Ramos (cell line): ENCODE data around the gene BTN2A1.
"Not testable (repeated sequence)": the region's sequence is repeated elsewhere in the genome, so short reads cannot be mapped to it uniquely, and the experiment has no call there.

Experiments
- in situ Hi-C: fragments of 300-500 bp; cut with MboI; formaldehyde crosslinking; loops from one replicate; pipeline ENCODE4 v1.14.3; 2022; ENCODE audit warnings: low sequenced_read_pairs; ENCODE audit not compliant: unreplicated experiment

Gene BTN2A1

GRCh38 chr6:26457806-26458688 lies at the start of gene BTN2A1:
TSS of gene BTN2A1 (plus strand) at chr6:26457955. CDS start at chr6:26458637, 682 bp downstream.
- in situ Hi-C loops = no loop called here

- in situ Hi-C loops = no loop called here
Measured at GRCh38 chr6:26408828-26409730, 48.7 kb upstream of the BTN2A1 start.

DNA sequence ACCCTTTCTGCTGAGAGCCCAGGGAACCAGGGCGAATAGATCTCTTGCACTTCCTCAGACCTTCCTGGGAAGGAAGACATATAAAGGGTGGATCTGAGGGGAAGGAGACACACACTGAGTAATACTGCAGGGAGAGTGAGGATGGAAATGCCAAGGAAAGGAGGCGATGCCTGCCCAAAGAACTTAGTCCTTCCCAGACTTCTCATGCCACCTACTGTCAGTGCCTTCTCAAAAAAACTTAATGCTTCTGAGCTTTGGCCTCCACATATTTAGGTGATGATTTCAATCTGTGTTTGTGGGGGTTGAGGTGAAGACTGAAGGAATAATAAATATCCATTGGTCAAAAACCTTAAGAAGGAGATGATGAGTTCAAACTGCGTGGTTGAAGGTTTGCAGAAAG lies 46.0 kb upstream of the BTN2A1 start:
- in situ Hi-C loops = no loop called here

- in situ Hi-C loops = no loop called here
Measured at GRCh38 chr6:26412228-26412627, 45.5 kb upstream of the BTN2A1 start.

DNA sequence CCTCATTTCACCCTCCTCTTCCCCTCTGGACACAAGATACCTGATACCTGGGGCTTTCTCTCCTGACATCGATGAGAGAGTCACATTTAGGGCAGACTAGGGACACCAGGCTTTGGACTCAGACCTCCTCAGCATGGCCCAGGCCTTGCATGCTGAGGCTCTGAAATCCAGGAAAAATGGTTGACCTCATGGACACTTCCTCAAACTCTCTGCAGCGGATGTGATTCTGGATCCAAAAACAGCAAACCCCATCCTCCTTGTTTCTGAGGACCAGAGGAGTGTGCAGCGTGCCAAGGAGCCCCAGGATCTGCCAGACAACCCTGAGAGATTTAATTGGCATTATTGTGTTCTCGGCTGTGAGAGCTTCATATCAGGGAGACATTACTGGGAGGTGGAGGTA lies 44.8 kb upstream of the BTN2A1 start:
- in situ Hi-C loops = no loop called here

GRCh38 chr6:26414281-26414680 lies 43.5 kb upstream of the BTN2A1 start:
- in situ Hi-C loops = no loop called here

DNA sequence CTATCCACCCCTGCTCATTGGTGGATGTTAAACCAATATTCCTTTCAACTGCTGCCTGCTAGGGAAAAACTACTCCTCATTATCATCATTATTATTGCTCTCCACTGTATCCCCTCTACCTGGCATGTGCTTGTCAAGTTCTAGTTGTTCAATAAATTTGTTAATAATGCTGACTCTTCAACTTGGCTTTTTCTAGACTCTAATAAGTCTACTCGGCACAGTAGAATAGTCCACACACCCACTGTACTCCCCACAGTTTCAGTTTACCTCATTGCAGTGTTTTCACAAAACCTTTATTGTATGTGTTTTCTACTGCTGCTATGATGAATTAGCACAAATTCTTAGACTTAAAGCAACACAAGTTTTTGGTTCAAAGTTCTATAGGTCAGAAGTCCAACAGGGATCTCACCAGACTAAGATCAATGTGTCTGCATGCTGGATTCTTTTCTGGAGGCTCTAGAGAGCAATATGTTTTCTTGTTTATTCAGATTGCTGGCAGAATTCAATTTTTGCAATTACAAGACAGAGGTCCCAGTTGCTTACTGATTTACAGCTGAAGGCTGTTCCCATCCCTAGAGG lies 42.6 kb upstream of the BTN2A1 start:
- in situ Hi-C loops = no loop called here

GRCh38 chr6:26415791-26416190 lies 42.0 kb upstream of the BTN2A1 start:
- in situ Hi-C loops = no loop called here

DNA sequence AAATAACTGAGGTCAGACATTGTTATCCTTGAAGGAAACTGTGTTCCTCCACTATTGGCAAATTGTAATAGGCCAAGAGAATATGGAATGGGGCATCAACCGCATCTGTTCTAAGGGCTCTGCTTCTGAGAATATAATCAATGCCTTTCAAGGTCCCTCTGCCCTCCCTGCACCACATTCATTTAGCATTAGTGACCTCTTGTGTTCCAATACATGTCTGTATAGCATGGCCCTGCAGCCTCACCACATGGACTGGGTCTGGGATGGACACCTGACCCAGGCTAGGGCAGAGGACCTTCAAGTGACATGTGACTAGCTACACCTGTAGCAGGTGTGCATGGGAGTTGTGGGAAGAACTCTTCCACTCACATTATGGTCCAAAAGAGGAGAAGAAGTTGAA lies 41.5 kb upstream of the BTN2A1 start:
- in situ Hi-C loops = no loop called here

DNA sequence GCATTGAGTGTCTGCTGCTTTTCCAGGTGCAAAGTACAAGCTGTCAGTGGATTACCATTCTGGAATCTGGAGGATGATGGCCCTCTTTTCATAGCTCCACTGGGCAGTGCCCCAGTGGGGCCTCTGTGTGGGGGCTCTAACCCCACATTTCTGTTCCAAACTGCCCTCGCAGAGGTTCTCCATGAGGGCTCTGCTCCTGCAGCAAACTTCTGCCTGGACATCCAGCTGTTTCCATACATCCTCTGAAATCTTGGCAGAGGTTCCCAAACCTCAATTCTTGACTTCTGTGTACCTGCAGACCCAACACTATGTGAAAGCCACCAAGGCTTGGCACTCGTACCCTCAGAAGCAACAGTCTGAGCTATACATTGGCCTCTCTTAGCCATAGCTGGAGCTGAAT lies 39.7 kb upstream of the BTN2A1 start:
- in situ Hi-C loops = not testable (repeated sequence)

DNA sequence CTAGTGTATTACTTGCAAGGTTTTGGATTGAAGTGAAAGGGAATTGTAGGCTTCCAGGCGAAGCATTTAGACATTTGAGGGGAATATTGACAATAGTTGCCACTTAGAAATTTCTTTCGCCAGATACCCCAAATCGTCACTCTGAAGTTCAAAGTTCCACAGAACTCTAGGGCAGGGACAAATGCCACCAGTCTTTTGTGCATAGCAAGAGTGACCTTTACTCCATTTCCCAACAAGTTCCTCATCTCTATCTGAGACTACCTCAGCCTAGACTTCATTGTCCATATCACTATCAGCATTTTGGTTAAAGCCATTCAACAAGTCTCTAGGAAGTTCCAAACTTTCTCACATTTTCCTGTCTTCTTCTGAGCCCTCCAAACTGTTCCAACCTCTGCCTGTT lies 39.0 kb upstream of the BTN2A1 start:
- in situ Hi-C loops = not testable (repeated sequence)

DNA sequence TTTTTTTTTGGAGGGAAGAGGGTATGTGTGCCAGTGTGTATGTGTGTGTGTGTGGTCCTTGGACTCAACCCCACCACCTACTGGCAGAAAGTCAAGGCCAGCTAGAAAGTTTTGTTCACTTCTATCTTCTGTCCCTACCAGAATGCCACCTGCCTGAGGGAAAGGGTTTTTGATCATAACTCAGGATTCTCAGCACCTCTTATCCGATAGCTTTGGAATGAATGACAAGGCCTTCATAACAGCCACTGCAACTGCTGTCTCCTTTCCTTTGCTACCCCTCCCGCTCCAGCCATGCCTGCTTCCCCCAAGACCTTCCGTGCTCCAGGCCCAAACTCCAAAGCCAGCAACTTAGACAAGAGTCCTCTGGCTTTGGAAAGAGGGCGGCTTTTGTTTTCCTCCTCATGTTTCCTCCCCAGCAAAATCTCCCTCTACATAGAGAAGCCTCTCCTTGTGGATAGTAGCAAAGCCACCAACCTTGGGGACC lies 37.0 kb upstream of the BTN2A1 start:
- in situ Hi-C loops = no loop called here

- in situ Hi-C loops = no loop called here
Measured at GRCh38 chr6:26421259-26422144, 36.3 kb upstream of the BTN2A1 start.

DNA sequence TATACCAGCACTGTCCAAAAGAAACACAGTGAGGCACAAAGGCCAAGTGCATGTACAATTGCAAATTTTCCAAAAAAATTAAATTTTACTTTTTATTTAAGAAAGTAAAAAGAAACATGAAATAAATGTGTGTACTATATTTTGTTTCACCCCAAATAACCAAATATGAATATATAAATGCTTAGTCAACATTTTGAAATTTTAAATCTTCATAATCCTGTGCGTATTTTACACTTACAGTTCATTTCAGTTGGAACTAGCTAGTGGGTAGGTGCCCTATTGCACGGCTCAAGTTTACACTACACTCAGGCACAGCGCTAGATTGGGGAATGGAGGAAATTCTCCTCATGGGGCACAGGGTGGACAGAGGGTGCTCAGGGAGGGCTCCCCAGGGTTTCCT lies 35.4 kb upstream of the BTN2A1 start:
- in situ Hi-C loops = no loop called here

DNA sequence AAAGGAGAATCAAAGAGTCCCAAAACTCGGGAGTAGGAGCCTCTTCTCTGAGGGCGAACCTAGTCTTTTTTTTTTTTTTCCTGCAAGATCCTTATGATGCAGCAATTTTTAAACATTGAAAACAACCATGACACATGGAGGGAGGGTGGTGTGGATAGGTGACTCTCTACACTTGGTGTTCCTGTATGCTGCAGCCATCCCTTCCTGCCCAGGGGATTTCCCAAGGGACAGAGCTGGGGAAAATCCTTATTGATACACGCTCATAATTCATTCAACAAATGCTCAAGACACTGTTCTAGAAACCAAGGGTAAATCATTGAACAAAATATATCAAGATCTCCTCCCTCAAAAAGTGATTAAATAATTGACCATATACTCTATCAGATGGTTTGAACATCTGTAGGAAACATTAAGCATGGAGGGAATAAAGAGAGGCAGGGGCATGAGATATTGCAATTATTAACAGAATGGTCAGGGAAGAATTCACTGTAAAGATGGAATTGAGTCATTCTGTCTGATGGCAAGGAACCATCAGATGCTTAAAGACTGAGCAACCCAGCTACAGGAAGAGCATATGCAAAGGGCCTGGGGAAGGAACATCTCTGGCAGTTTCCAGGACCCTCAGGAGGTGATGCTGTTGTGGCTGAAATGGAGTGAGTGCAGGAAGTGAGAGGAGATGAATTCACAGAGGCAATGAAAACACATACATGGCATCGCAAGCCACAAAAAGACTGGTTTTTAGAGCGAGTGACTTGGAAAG lies 30.9 kb upstream of the BTN2A1 start:
- in situ Hi-C loops = no loop called here

- in situ Hi-C loops = no loop called here
Measured at GRCh38 chr6:26427451-26427809, 30.3 kb upstream of the BTN2A1 start.

DNA sequence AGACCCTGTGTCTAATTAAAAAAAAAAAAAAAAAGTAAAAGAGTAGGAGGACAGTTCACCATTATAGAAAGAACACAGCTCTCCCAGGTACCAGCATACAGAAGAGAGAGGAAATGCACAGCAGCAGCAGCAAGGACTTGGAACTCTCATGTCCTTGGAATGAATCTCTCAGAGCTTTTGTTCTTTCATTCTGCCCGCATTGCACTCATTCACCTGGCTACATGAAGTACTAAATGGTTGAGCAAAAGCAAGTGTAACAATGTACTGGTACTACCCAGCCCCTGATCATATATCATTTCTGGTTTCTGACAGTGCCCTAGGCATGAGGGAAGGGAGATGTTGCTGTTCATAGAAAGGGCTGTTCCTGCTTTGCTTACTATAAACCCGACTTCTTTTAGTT lies 29.5 kb upstream of the BTN2A1 start:
- in situ Hi-C loops = no loop called here

- in situ Hi-C loops = no loop called here
Measured at GRCh38 chr6:26430787-26431186, 27.0 kb upstream of the BTN2A1 start.
